GM18951 (cell line): ENCODE measurements around the gene DAZAP1.

ENCODE experiments used
- POLR2A ChIP-seq: IDR thresholded peaks from 4 replicates; pipeline ENCODE4 v1.6.1; 2011; ENCODE audit warnings: mild to moderate bottlenecking; ENCODE audit not compliant: insufficient read length, insufficient read depth; ENCODE audit errors: extremely low read depth
- in situ Hi-C: fragments of 300-500 bp; cut with MboI; formaldehyde crosslinking; loops from one replicate; pipeline ENCODE4 v1.12.0; 2022; ENCODE audit warnings: low sequenced_read_pairs, mixed read lengths, inconsistent platforms; ENCODE audit not compliant: unreplicated experiment

Gene DAZAP1

DNA sequence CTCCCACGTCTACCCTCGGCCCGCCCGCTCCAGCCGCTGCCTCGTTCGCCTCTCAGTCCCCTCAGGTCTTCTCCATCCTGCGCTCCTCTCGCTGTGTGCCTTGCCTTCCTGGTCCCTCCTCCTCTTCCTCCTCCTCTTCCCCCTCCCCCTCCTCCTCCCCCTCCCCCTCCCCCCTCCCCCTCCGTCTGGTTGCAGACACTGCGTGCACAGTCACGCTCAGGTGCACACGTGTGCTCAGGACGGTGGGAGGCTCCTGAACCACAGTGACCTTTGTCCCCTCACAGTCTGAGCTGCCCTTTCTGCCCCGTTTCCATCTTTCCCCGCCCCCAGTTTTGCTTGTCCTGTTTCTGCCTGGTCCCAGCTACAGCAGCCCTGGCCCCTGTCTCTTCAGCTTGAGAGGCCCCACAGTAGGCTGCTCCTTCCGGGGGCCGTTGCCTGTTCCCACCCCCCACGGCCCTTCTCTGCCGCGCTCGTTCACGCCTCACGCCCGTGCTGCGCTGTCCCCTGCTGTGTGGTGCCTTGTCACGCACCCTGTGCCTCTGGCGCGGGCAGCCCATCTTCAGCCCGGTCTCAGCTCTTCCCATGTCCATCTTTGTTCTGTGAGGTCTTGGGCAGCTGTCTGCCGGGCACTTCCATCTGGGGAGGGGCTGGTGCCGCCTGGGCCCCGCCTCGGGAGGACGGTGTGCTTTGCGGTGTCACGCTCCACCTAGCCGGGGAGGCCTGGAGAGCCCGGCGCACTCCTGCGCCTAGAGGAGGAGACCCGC is 17.0 kb downstream of the DAZAP1 start:
- TF ChIP-seq POLR2A: peak; percentile 15
- in situ Hi-C loops: no loop called here

DNA sequence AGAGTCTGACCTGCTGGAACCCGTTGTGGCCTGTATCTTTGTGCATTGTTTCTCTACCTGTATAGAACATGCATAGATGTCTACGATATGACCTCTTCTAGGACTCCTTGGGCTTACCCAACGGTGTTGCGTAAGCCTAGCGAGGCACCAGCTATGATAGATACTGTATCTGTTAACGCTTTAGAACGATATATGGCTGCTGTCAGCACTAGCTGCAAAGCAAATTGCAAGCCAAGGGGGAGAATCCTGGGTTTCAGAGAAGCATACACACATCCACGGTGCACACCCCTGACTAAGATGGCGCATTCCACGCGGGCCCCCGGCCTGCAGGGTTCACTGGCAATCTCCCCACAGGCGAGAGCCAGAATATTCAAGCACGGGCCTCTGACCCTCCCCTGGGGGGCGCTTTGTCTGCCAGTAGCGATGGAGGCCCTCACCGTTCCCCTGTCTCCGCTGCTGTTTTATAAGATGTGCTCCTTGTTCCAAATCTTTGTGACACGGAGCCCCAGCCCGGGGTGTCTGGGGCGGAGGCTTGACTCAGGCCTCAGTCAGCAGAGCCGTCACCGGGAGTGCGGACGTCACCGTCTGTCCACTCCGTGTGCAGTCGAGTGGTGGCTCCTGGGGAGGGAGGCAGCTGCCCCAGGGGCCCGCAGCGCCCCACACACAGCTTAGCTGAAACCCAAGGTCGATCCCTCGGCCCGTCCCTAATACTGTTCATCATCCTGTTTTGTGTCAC is 17.9 kb downstream of the DAZAP1 start:
- TF ChIP-seq POLR2A: peak; percentile 30
- in situ Hi-C loops: no loop called here

DNA sequence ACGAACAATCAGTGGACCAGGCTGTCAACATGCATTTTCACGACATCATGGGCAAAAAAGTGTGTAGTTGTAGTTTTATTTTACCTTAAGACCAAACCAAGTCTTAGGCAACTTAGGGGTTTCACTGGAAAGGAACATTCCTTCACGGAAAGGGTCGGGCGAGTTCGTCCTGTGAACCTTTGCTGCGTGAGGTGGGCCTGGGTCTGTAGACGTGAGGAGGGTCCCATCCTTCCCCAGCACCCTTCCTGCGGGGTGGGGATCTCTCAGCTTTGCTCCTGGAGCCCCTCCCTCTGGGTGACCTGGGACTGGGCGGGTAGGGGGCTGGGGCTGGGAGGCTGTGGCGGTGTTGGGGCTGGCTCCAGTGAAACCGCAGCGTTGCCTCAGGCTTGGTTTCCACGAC is 18.5 kb downstream of the DAZAP1 start:
- no peak for TF ChIP-seq POLR2A
- in situ Hi-C loops: no loop called here

GRCh38 chr19:1426736-1427135 is 19.4 kb downstream of the DAZAP1 start:
- in situ Hi-C loops: no loop called here
- no peak for TF ChIP-seq POLR2A

DNA sequence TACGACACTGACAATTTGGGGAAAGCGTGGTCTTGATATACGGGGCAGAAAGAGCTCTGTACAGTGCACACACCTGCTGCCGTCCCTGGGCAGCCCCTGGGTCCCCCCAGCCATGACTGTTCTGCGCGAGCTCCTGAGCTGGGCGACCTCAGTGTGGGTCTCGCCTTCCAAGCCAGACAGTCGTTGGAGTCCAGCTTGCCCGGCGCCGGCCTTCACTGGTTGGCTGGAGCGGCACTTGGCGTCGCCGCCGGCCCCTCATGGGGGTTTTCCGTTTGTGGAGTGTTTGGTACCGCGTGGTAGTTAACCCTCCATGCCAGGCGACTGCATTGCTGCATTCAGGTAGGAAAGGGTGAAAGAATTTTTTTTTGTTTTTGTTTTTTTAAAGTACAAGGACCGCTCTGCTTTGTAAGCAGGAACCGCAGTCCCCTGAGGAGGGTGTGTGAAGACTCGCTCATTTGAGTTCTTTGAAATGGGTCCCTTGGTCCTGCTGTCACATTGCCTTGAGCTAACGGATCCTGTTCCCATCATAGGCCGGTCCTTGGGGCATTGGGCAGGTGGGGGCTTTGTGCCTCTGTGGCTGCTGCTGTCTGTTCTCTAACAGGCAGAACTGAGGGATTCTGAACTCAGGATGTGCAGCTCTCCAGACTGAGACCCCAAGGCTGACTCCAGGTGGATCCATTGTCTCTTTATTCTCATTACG is 20.0 kb downstream of the DAZAP1 start:
- TF ChIP-seq POLR2A: no peak
- in situ Hi-C loops: no loop called here

DNA sequence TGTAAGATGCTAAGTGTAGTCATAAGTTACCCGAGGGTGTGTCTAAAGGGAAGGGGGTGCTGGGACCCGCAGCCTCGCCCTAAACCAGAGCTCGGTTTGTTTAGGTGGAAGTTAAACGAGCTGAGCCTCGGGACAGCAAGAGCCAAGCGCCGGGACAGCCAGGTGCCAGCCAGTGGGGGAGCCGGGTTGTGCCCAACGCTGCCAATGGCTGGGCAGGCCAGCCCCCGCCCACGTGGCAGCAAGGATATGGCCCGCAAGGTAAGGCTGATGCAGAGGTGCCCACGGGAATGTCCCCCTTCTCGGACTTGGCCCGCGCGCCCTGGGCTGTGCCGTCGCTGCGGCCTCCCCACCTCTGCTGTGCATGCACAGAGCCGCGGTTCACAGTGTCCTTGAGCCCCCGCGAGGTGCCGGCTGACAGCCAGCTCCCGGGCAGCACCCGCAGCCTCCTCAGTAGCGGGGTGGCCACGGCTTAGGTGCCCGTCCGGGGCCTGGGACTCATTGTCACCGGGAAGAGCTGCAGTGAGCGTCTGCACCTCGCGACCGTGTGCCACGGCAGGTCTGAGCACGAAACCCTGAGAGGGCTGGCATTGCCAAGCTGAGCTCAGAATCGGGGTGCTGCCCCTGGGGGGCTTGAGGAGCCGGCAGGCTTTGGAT is 21.5 kb downstream of the DAZAP1 start:
- in situ Hi-C loops: no loop called here
- no peak for TF ChIP-seq POLR2A

DNA sequence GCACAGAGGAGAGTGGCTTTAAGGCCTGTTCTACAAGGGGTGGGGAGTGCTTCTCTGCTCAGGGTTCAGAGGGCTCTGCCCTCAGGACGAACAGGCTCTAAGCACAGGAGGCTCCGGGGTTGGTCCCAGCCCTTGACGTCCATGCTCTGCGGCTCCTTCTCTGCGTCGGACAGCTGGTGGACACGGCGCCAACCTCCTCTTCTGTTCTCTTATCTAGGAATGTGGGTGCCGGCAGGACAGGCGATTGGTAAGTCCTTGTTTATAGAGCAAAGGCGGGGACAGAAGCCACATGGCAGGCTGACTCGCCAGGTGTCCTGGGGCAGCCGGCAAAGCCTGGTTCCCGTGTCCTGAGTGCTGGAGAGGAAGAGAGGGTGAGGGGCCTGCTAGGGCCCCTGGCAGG is 22.4 kb downstream of the DAZAP1 start:
- no peak for TF ChIP-seq POLR2A
- in situ Hi-C loops: no loop called here

GRCh38 chr19:1430246-1430645 is 22.9 kb downstream of the DAZAP1 start:
- no peak for TF ChIP-seq POLR2A
- in situ Hi-C loops: no loop called here

GRCh38 chr19:1431759-1432506 is 24.5 kb downstream of the DAZAP1 start:
- in situ Hi-C loops: no loop called here
- TF ChIP-seq POLR2A: no peak

GRCh38 chr19:1432507-1432887 is 25.1 kb downstream of the DAZAP1 start:
- TF ChIP-seq POLR2A: no peak
- in situ Hi-C loops: no loop called here

DNA sequence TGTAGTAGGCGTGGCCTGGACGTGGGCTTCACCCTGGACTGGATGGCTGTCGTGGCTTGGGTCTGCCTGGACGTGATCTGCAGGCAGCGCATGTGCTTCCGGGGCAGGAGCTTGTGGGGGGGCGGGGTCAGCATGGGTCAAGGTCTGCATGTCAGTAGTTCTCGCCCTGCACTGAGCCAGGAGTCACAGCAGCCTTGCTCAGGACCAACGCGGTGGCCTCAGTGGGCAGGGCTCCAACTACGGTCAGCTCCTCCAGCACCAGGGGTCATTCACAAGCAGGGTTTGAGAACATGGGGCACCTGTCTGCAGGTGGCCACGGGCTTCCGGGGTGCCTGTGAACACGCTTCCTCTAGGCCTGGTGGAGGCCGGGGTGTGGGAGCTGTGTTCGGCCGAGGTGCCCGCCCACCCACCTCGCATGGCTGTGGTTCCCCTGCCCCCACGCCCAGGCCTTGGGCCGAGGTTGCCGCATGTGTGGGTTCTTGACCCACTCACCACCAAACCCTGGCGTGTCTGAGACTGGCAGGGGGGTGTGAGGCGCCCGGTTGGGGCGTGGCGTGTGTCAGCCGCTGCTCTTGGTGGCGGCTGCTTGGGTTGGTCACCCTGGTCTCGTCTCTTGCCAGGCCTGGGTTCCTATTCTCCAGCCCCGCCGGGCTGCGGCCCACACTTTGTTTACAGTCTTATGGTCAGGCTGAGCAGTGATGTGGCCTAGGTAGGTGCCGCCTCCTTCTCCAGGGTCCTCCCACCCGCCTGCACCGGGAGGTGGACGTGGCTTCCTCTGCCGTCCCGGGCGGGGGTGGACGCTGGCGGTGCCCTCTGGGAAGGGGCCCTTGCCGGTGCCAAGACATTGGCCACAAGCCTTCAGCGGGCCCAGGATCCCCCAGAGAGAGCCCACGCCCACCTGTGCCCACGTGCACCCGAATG is 26.0 kb downstream of the DAZAP1 start:
- in situ Hi-C loops: no loop called here
- TF ChIP-seq POLR2A: no peak

GRCh38 chr19:1434040-1434366 is 26.6 kb downstream of the DAZAP1 start:
- in situ Hi-C loops: no loop called here
- TF ChIP-seq POLR2A: no peak

GRCh38 chr19:1434577-1435060 is 27.2 kb downstream of the DAZAP1 start:
- in situ Hi-C loops: no loop called here
- no peak for TF ChIP-seq POLR2A
